HUES64 (cell line): ENCODE measurements around the gene CAMK2G.
A peak's percentile ranks its signal among the peaks of the same experiment; 100 is the strongest.

Source experiments
- H3K27ac ChIP-seq: 2 replicates; pipeline ENCODE4 v1.7.0; 2013; ENCODE audit warnings: low read depth, low read length, inconsistent platforms
- H3K27me3 ChIP-seq: 2 replicates; pipeline ENCODE4 v1.6.1; 2013; ENCODE audit warnings: mild to moderate bottlenecking, low read length; ENCODE audit not compliant: insufficient read depth
- H3K36me3 ChIP-seq: 2 replicates; pipeline ENCODE4 v1.6.1; 2013; ENCODE audit warnings: mild to moderate bottlenecking, low read length; ENCODE audit not compliant: insufficient read depth
- H3K4me1 ChIP-seq: 2 replicates; pipeline ENCODE4 v1.6.1; 2013; ENCODE audit warnings: mild to moderate bottlenecking, low read length, moderate library complexity; ENCODE audit not compliant: insufficient read depth
- H3K4me3 ChIP-seq: 2 replicates; pipeline ENCODE4 v1.5.1; 2013; ENCODE audit warnings: mild to moderate bottlenecking, low read length, moderate library complexity
- H3K9ac ChIP-seq: 2 replicates; pipeline ENCODE4 v1.6.1; 2013; ENCODE audit warnings: mild to moderate bottlenecking, low read depth, low read length
- H3K9me3 ChIP-seq: 2 replicates; pipeline ENCODE4 v1.6.1; 2013; ENCODE audit warnings: low read depth, low read length; ENCODE audit not compliant: insufficient read depth
- WGBS: fragments of 150-250, 120-280 bp; methylation state at CpG from one replicate; pipeline ENCODE4 v1.1.7; 2013; ENCODE audit warnings: missing lambda C conversion rate; 5-methylcytosine and 5-hydroxymethylcytosine counted together

CAMK2G gene

GRCh38 chr10:73858750-73859427 lies 15.5 kb downstream of the CAMK2G start:
- peaks cover 41% of the 10 kb centered on the region for H3K36me3 ChIP-seq
- WGBS = 98% methylated on average over 13 of the region's 13 CpGs
- H3K27ac ChIP-seq = no peak overlapping the region
- no peak overlapping the region for H3K4me3 ChIP-seq
- H3K9me3 ChIP-seq = no peaks in the 10 kb centered on the region
- no peak overlapping the region for H3K9ac ChIP-seq
- 0 out of 2 replicates have a peak, but pooled peaks cover 7% of the 10 kb centered on the region for H3K4me1 ChIP-seq
- no peaks in the 10 kb centered on the region for H3K27me3 ChIP-seq

DNA sequence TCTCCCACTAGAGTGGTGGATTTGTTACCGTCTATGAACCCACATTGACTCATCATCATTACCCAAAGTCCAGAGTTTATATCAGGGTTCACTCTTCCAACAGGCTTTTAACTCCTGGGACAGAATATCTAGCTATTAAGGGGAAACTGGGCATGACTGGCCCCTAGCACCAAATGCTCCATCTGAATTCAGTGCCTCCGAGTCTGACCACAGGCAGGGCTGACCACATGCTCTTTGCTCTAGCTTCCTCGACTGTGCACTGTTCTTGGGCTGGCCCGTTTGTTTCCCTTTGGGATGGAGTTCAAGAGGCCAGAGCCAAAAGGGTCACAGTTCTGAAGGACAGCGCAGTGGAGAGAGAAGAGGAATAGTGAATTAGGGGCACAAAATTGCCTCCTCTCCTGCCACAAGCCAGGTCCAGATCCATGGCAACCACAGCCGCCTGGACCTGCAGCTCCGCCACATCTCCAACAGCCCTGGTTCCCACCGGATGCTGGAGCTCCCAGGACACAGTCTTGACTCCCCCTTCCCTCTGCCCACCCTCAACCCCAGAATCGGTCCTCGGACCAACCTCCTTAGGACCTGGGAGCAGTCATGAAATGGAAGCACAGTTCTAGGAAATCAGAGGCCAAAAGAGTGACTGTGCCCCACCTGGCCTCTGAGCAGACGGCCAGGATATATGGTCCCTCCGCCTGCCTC lies 16.2 kb downstream of the CAMK2G start:
- Histone ChIP-seq H3K36me3 (peaks cover 49% of the 10 kb centered on the region), H3K27ac (no peak overlapping the region), H3K9ac (no peak overlapping the region), H3K4me3 (no peak overlapping the region), H3K27me3 (no peaks in the 10 kb centered on the region), H3K9me3 (no peaks in the 10 kb centered on the region), H3K4me1 (0 out of 2 replicates have a peak, but pooled peaks cover 7% of the 10 kb centered on the region)
- 93% methylated on average over 12 of the region's 12 CpGs for WGBS

GRCh38 chr10:73857446-73857845 lies 16.9 kb downstream of the CAMK2G start:
- 0 out of 2 replicates have a peak, but pooled peaks cover 7% of the 10 kb centered on the region for H3K4me1 ChIP-seq
- H3K9me3 ChIP-seq = no peaks in the 10 kb centered on the region
- peaks cover 56% of the 10 kb centered on the region for H3K36me3 ChIP-seq
- H3K9ac ChIP-seq = 0 out of 2 replicates have a peak overlapping the region, but pooled peaks have one; percentile 38
- H3K27me3 ChIP-seq = no peaks in the 10 kb centered on the region
- H3K27ac ChIP-seq = no peak overlapping the region
- H3K4me3 ChIP-seq = no peak overlapping the region
- WGBS = 88% methylated on average over 8 of the region's 10 CpGs

DNA sequence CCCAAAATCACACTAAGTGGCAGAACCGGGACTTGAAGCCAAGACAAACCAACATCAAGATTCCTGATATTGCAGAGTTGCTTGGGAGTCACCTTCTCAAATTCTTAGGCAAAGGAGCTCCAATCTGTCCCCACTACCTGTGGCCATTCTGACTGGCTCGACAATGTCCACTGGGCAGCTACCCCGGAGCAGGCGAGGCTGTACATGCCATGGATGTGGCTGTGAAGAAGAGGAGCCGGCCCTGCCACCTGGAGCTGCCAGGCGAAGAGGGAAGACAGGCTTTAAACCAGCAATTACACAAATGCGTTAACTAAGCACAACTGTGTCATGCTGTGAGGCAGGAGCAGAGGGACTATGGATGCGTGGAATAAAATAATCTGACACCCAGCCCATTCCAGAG lies 18.1 kb downstream of the CAMK2G start:
- H3K36me3 ChIP-seq = peaks cover 60% of the 10 kb centered on the region
- H3K27me3 ChIP-seq = no peaks in the 10 kb centered on the region
- H3K9me3 ChIP-seq = no peaks in the 10 kb centered on the region
- H3K4me1 ChIP-seq = peaks cover 8% of the 10 kb centered on the region; the same call in 1 of the 2 replicates
- no peak overlapping the region for H3K4me3 ChIP-seq
- no peak overlapping the region for H3K27ac ChIP-seq
- 89% methylated on average over 8 of the region's 8 CpGs for WGBS
- no peak overlapping the region for H3K9ac ChIP-seq

- no peaks in the 10 kb centered on the region for H3K27me3 ChIP-seq
- 79% methylated on average over 4 of the region's 4 CpGs for WGBS
- peaks cover 11% of the 10 kb centered on the region; the same call in 1 of the 2 replicates for H3K4me1 ChIP-seq
- H3K4me3 ChIP-seq = no peak overlapping the region
- H3K36me3 ChIP-seq = peaks cover 53% of the 10 kb centered on the region
- H3K9ac ChIP-seq = no peak overlapping the region
- H3K27ac ChIP-seq = no peak overlapping the region
- no peaks in the 10 kb centered on the region for H3K9me3 ChIP-seq
Measured at GRCh38 chr10:73855413-73855812, 18.9 kb downstream of the CAMK2G start.

GRCh38 chr10:73854310-73854709 lies 20.0 kb downstream of the CAMK2G start:
- Histone ChIP-seq H3K9ac (no peak overlapping the region), H3K4me3 (no peak overlapping the region), H3K27me3 (no peaks in the 10 kb centered on the region), H3K4me1 (peaks cover 11% of the 10 kb centered on the region; the same call in 1 of the 2 replicates), H3K9me3 (no peaks in the 10 kb centered on the region), H3K36me3 (peaks cover 42% of the 10 kb centered on the region), H3K27ac (no peak overlapping the region)
- 76% methylated on average over 5 of the region's 5 CpGs for WGBS

GRCh38 chr10:73853196-73853595 lies 21.2 kb downstream of the CAMK2G start:
- Histone ChIP-seq H3K4me3 (no peak overlapping the region), H3K27me3 (no peaks in the 10 kb centered on the region), H3K9me3 (no peaks in the 10 kb centered on the region), H3K4me1 (peaks cover 11% of the 10 kb centered on the region; the same call in 1 of the 2 replicates), H3K27ac (no peak overlapping the region), H3K36me3 (peaks cover 42% of the 10 kb centered on the region), H3K9ac (no peak overlapping the region)
- 93% methylated on average over 10 of the region's 10 CpGs for WGBS

GRCh38 chr10:73850863-73851461 lies 23.4 kb downstream of the CAMK2G start:
- Histone ChIP-seq H3K9me3 (no peaks in the 10 kb centered on the region), H3K4me1 (peaks cover 4% of the 10 kb centered on the region; the same call in 1 of the 2 replicates), H3K27ac (peak overlapping the region; percentile 8; the same call in 1 of the 2 replicates), H3K9ac (peak overlapping the region; percentile 12; the same call in 1 of the 2 replicates), H3K4me3 (no peak overlapping the region), H3K36me3 (peaks cover 55% of the 10 kb centered on the region), H3K27me3 (no peaks in the 10 kb centered on the region)
- WGBS = 64% methylated on average over 15 of the region's 15 CpGs

DNA sequence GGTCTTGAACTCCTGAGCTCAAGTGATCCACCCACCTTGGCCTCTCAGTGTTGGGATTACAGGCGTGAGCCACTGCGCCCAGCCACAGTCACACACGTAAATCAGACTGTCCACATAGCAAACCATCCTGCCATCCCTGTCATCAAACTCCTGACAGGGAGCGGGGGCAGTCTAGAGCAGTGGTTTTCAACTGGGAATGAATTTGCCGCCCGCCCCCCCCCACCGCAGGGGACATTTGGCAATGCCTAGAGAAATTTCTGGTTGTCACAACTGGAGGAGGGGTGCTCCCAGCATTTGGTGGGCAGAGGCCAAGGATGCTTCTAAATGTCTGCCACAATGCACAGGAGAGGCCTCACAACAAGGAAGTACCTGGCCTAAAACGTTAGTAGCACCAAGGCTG lies 24.1 kb downstream of the CAMK2G start:
- no peak overlapping the region for H3K4me3 ChIP-seq
- no peak overlapping the region for H3K27ac ChIP-seq
- 90% methylated on average over 8 of the region's 8 CpGs for WGBS
- peaks cover 55% of the 10 kb centered on the region for H3K36me3 ChIP-seq
- peaks cover 4% of the 10 kb centered on the region; the same call in 1 of the 2 replicates for H3K4me1 ChIP-seq
- no peaks in the 10 kb centered on the region for H3K9me3 ChIP-seq
- no peak overlapping the region for H3K9ac ChIP-seq
- no peaks in the 10 kb centered on the region for H3K27me3 ChIP-seq

GRCh38 chr10:73848821-73849489 lies 25.4 kb downstream of the CAMK2G start:
- Histone ChIP-seq H3K9ac (no peak overlapping the region), H3K27me3 (no peaks in the 10 kb centered on the region), H3K9me3 (no peaks in the 10 kb centered on the region), H3K27ac (no peak overlapping the region), H3K36me3 (peaks cover 63% of the 10 kb centered on the region), H3K4me3 (no peak overlapping the region), H3K4me1 (peaks cover 4% of the 10 kb centered on the region; the same call in 1 of the 2 replicates)
- 57% methylated on average over 17 of the region's 17 CpGs for WGBS
